ENCODE data around the gene RAC3. TPM values are rescaled to one million over a fixed set of nuclear protein-coding genes. Genes with fewer than 3 reads are reported as not detected.

RAC3 gene
- total RNA-seq, 1 experiment from 2014 or later, result 120 TPM

DNA sequence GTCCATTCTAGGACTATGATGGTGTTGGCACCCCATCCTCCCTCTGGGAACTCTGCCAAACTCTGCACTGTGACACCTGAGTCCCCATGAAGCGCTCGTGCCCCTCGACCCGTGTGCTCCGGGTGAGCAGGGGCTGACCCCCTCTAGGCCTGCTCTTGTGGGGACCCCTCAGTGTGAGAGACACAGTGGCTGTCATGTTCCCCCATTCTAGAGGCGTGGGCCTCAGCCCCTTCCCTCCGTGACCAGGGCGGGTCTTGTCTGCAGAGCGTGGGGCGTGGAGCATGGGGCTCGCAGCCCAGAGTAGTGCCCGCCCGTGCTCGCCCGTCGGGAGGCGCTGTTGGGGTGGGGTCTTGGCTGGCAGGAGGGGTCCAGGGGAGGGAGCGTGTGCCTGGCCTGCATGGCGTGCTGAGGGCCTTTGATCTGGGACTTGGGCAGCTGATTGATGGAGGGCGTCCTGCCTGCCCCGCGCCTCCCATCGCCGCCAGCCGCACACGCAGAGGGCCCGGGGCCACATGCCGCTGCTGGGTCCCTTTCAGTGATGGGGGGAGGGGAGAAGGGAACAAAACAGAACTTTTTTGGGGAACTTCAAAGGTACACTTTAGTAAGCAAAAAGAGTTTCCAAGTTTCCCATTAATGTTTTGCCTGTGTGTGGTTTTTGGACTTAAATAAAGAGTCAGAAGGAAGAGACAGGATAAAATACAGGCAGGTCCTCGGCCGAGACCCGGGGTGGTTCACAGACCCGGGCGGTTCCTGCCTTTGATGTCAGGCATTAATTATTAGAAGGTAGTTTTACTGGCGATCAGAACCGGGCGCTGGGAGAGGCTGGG is 31.3 kb upstream of the RAC3 start:
- ATAC-seq (no peak), DNase-seq (ENCODE audit: low read depth, low spot score) (no peak)
- POLR2A ChIA-PET, result no interaction called here
- intact Hi-C loops (cut with micrococcal nuclease), result no loop called here
- TF ChIP-seq, protein P1, sequence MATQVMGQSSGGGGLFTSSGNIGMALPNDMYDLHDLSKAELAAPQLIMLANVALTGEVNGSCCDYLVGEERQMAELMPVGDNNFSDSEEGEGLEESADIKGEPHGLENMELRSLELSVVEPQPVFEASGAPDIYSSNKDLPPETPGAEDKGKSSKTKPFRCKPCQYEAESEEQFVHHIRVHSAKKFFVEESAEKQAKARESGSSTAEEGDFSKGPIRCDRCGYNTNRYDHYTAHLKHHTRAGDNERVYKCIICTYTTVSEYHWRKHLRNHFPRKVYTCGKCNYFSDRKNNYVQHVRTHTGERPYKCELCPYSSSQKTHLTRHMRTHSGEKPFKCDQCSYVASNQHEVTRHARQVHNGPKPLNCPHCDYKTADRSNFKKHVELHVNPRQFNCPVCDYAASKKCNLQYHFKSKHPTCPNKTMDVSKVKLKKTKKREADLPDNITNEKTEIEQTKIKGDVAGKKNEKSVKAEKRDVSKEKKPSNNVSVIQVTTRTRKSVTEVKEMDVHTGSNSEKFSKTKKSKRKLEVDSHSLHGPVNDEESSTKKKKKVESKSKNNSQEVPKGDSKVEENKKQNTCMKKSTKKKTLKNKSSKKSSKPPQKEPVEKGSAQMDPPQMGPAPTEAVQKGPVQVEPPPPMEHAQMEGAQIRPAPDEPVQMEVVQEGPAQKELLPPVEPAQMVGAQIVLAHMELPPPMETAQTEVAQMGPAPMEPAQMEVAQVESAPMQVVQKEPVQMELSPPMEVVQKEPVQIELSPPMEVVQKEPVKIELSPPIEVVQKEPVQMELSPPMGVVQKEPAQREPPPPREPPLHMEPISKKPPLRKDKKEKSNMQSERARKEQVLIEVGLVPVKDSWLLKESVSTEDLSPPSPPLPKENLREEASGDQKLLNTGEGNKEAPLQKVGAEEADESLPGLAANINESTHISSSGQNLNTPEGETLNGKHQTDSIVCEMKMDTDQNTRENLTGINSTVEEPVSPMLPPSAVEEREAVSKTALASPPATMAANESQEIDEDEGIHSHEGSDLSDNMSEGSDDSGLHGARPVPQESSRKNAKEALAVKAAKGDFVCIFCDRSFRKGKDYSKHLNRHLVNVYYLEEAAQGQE (IDR thresholded peaks at IDR 0.05; ENCODE audit: low read depth), result no peak
- TF ChIP-seq JUND (IDR thresholded peaks at IDR 0.05) (no peak), YY1 (IDR thresholded peaks at IDR 0.05; ENCODE audit: extremely low read depth, insufficient replicate concordance, low read depth, low read length) (no peak), RAD21 (IDR thresholded peaks at IDR 0.05; ENCODE audit: low read depth) (no peak), SIN3A (IDR thresholded peaks at IDR 0.05; ENCODE audit: low read depth) (no peak), TCF7L2 (IDR thresholded peaks at IDR 0.05; ENCODE audit: borderline replicate concordance, extremely low read depth, insufficient read depth, insufficient read length) (no peak), ZNF274 (IDR thresholded peaks at IDR 0.05; ENCODE audit: low read depth, low read length) (no peak), EZH2phosphoT487 (IDR thresholded peaks at IDR 0.05; ENCODE audit: borderline replicate concordance) (no peak), POLR2A (IDR thresholded peaks at IDR 0.05; ENCODE audit: borderline replicate concordance, extremely low read depth, insufficient read depth, insufficient read length) (no peak), CEBPB (IDR thresholded peaks at IDR 0.05; ENCODE audit: low read depth) (no peak), SRF (IDR thresholded peaks at IDR 0.05; ENCODE audit: low read depth) (no peak), EZH2 (IDR thresholded peaks at IDR 0.05) (no peak), ELF1 (IDR thresholded peaks at IDR 0.05; ENCODE audit: borderline replicate concordance, low read depth) (no peak)
- TF ChIP-seq, protein P2, sequence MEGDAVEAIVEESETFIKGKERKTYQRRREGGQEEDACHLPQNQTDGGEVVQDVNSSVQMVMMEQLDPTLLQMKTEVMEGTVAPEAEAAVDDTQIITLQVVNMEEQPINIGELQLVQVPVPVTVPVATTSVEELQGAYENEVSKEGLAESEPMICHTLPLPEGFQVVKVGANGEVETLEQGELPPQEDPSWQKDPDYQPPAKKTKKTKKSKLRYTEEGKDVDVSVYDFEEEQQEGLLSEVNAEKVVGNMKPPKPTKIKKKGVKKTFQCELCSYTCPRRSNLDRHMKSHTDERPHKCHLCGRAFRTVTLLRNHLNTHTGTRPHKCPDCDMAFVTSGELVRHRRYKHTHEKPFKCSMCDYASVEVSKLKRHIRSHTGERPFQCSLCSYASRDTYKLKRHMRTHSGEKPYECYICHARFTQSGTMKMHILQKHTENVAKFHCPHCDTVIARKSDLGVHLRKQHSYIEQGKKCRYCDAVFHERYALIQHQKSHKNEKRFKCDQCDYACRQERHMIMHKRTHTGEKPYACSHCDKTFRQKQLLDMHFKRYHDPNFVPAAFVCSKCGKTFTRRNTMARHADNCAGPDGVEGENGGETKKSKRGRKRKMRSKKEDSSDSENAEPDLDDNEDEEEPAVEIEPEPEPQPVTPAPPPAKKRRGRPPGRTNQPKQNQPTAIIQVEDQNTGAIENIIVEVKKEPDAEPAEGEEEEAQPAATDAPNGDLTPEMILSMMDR (IDR thresholded peaks at IDR 0.05 in 2 of 3, conservative IDR thresholded peaks at IDR 0.05 in 1 of 3; ENCODE audit: borderline replicate concordance in 1 of 3, insufficient read depth in 1 of 3, low read depth in 2 of 3, low read length in 2 of 3), result no peak
- TF ChIP-seq, protein P3, sequence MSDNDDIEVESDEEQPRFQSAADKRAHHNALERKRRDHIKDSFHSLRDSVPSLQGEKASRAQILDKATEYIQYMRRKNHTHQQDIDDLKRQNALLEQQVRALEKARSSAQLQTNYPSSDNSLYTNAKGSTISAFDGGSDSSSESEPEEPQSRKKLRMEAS (IDR thresholded peaks at IDR 0.05), result no peak
- TF ChIP-seq, protein P4, sequence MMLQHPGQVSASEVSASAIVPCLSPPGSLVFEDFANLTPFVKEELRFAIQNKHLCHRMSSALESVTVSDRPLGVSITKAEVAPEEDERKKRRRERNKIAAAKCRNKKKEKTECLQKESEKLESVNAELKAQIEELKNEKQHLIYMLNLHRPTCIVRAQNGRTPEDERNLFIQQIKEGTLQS (IDR thresholded peaks at IDR 0.05), result no peak
- H2AFZ ChIP-seq (ENCODE audit: low read depth, low read length, poor library complexity, severe bottlenecking), result no peak overlapping the region
- no peaks in the 10 kb centered on the region for H3K79me2 ChIP-seq (ENCODE audit: insufficient read depth, low read length)
- no peaks in the 10 kb centered on the region for H3K9me3 ChIP-seq (ENCODE audit: control insufficient read depth in 1 of 2, insufficient read depth in 1 of 2, low read depth in 1 of 2, low read length in 2 of 2)
- no peaks in the 10 kb centered on the region for H4K20me1 ChIP-seq (ENCODE audit: insufficient read depth)
- no peak overlapping the region for H3K27ac ChIP-seq (ENCODE audit: low read depth, low read length)
- CTCF ChIA-PET, result no interaction called here
- H3K4me3 ChIP-seq (replicated peaks in 1 of 2; ENCODE audit: low read depth in 1 of 2, low read length in 2 of 2), result no peak overlapping the region
- no peaks in the 10 kb centered on the region for H3K27me3 ChIP-seq (ENCODE audit: insufficient read depth, low read length)
- BruUV-seq (replicated peaks), result no TSS peak
- RAD21 ChIA-PET (ENCODE audit: low non-redundant PET in 1 of 2, low total read pairs in 2 of 2, uncharacterized antibody in 2 of 2, unreplicated experiment in 2 of 2), result no interaction called here
- no peaks in the 10 kb centered on the region; a peak in 1 of 4 replicates for H3K36me3 ChIP-seq (ENCODE audit: control insufficient read depth in 1 of 2, insufficient read depth in 2 of 2, low read length in 2 of 2)
- no peak overlapping the region; the same call in 1 of the 2 replicates for H3K9ac ChIP-seq (ENCODE audit: low read length)
- H3K9me2 ChIP-seq (ENCODE audit: insufficient read depth), result no peaks in the 10 kb centered on the region
- peaks cover 44 to 55% of the 10 kb centered on the region in 2 experiments for H3K4me1 ChIP-seq (ENCODE audit: control insufficient read depth in 1 of 2, insufficient read depth in 2 of 2, low read length in 2 of 2)
- no peak overlapping the region for H3K4me2 ChIP-seq (ENCODE audit: low read length)
